NOMO-1 (cell line): ENCODE measurements around the gene RAPGEF4.

Experiments used
- DNase-seq, 2 experiments: peaks; one replicate each; lab custom pipeline; 2025; ENCODE audit not compliant: unreplicated experiment in 2 of 2; lab: John Stamatoyannopoulos, UW

Gene RAPGEF4

GRCh38 chr2:172928756-172929155 is 193.1 kb downstream of the RAPGEF4 start:
- DNase-seq, result no peak

GRCh38 chr2:172929644-172930043 is 194.0 kb downstream of the RAPGEF4 start:
- DNase-seq, result no peak

GRCh38 chr2:172930871-172931255 is 195.2 kb downstream of the RAPGEF4 start:
- DNase-seq, result no peak

GRCh38 chr2:172931256-172931894 is 195.7 kb downstream of the RAPGEF4 start:
- no peak for DNase-seq

- DNase-seq, result peak in 1 of 2 experiments; percentile 44
Observed at GRCh38 chr2:172931918-172932520, 196.4 kb downstream of the RAPGEF4 start.

- no peak for DNase-seq
Observed at GRCh38 chr2:172937884-172938712, 202.5 kb downstream of the RAPGEF4 start.

- no peak for DNase-seq
Observed at GRCh38 chr2:172938713-172939375, 203.2 kb downstream of the RAPGEF4 start.

- no peak for DNase-seq
Observed at GRCh38 chr2:172943539-172943938, 207.9 kb downstream of the RAPGEF4 start.

- no peak for DNase-seq
Observed at GRCh38 chr2:172944022-172944793, 208.6 kb downstream of the RAPGEF4 start.

GRCh38 chr2:172944794-172945509 is 209.3 kb downstream of the RAPGEF4 start:
- no peak for DNase-seq

- DNase-seq, result no peak
Observed at GRCh38 chr2:172945510-172945850, 209.8 kb downstream of the RAPGEF4 start.

GRCh38 chr2:172947461-172948153 is 212.0 kb downstream of the RAPGEF4 start:
- no peak for DNase-seq

- no peak for DNase-seq
Observed at GRCh38 chr2:172949522-172949921, 213.9 kb downstream of the RAPGEF4 start.

- DNase-seq, result no peak
Observed at GRCh38 chr2:172950565-172950964, 214.9 kb downstream of the RAPGEF4 start.

GRCh38 chr2:172951554-172951953 is 215.9 kb downstream of the RAPGEF4 start:
- no peak for DNase-seq

- DNase-seq, result no peak
Observed at GRCh38 chr2:172953411-172953810, 217.8 kb downstream of the RAPGEF4 start.

GRCh38 chr2:172953970-172954852 is 218.6 kb downstream of the RAPGEF4 start:
- DNase-seq, result no peak

- DNase-seq, result no peak
Observed at GRCh38 chr2:172955587-172955986, 219.9 kb downstream of the RAPGEF4 start.
